ENCODE results near the gene EIF2A. TPM values are rescaled to one million over a fixed set of nuclear protein-coding genes. Genes with fewer than 3 reads are reported as not detected.

EIF2A gene
- total RNA-seq, 4 donors from 2014 or later: 142 to 195 (median 168) TPM

- no peak for TF ChIP-seq CTCF (IDR thresholded peaks at IDR 0.05; ENCODE audit: low read depth)
Observed at GRCh38 chr3:150515210-150515609, 31.4 kb upstream of the EIF2A start.

GRCh38 chr3:150519026-150519425 lies 27.6 kb upstream of the EIF2A start:
- no peak for TF ChIP-seq CTCF (IDR thresholded peaks at IDR 0.05; ENCODE audit: low read depth)

GRCh38 chr3:150520408-150520807 lies 26.2 kb upstream of the EIF2A start:
- TF ChIP-seq CTCF (IDR thresholded peaks at IDR 0.05; ENCODE audit: low read depth): no peak

- no peak for TF ChIP-seq CTCF (IDR thresholded peaks at IDR 0.05; ENCODE audit: low read depth)
Observed at GRCh38 chr3:150521463-150521862, 25.1 kb upstream of the EIF2A start.

GRCh38 chr3:150523538-150523937 lies 23.0 kb upstream of the EIF2A start:
- TF ChIP-seq CTCF (IDR thresholded peaks at IDR 0.05; ENCODE audit: low read depth): no peak

- no peak for TF ChIP-seq CTCF (IDR thresholded peaks at IDR 0.05; ENCODE audit: low read depth)
Observed at GRCh38 chr3:150527464-150528255, 18.9 kb upstream of the EIF2A start.

- TF ChIP-seq CTCF (IDR thresholded peaks at IDR 0.05; ENCODE audit: low read depth): no peak
Observed at GRCh38 chr3:150528354-150528797, 18.2 kb upstream of the EIF2A start.

All from subcutaneous adipose tissue (tissue), 4 donors.